Measurements from ENCODE around the gene ARHGAP29.
"Not testable (repeated sequence)": the region's sequence is repeated elsewhere in the genome, so short reads cannot be mapped to it uniquely, and the experiment has no call there.

The ARHGAP29 gene

GRCh38 chr1:94153133-94153532, 84.3 kb downstream of the ARHGAP29 start:
- CTCF ChIA-PET, result no interaction called here
- DNase-seq (ENCODE audit: low read depth, low spot score), result no peak
- no peak overlapping the region for H3K4me3 ChIP-seq (ENCODE audit: low read depth, low read length)
- POLR2A ChIA-PET, result no interaction called here
- TF ChIP-seq CTCF (IDR thresholded peaks at IDR 0.05; ENCODE audit: insufficient read depth, low read length, missing control alignments), result no peak

GRCh38 chr1:94149166-94149565, 88.2 kb downstream of the ARHGAP29 start:
- DNase-seq (ENCODE audit: low read depth, low spot score); H3K4me3 ChIP-seq (ENCODE audit: low read depth, low read length); POLR2A ChIA-PET: not testable (repeated sequence)
- CTCF ChIA-PET, result interaction anchor here (1.0 to 1.8 kb wide), 3 partner anchors 10 to 186 kb away, joined by 3 to 6 read pairs (median 4); no protein-coding TSS in a partner anchor

- no peak overlapping the region for H3K4me3 ChIP-seq (ENCODE audit: low read depth, low read length)
- ChIA-PET CTCF (no interaction called here), POLR2A (no interaction called here)
- no peak for DNase-seq (ENCODE audit: low read depth, low spot score)
- no peak for TF ChIP-seq CTCF (IDR thresholded peaks at IDR 0.05; ENCODE audit: insufficient read depth, low read length, missing control alignments)
Measured at GRCh38 chr1:94146273-94146672, 91.1 kb downstream of the ARHGAP29 start.

- CTCF ChIA-PET, result no interaction called here
- POLR2A ChIA-PET, result no interaction called here
- DNase-seq (ENCODE audit: low read depth, low spot score), result no peak
- no peak for TF ChIP-seq CTCF (IDR thresholded peaks at IDR 0.05; ENCODE audit: insufficient read depth, low read length, missing control alignments)
- no peak overlapping the region for H3K4me3 ChIP-seq (ENCODE audit: low read depth, low read length)
Measured at GRCh38 chr1:94144836-94145235, 92.5 kb downstream of the ARHGAP29 start.

GRCh38 chr1:94143809-94144176, 93.6 kb downstream of the ARHGAP29 start:
- no peak overlapping the region for H3K4me3 ChIP-seq (ENCODE audit: low read depth, low read length)
- ChIA-PET POLR2A (no interaction called here), CTCF (interaction anchor here (1.5 kb wide), 1 partner anchor 192 kb away, joined by 7 read pairs; no protein-coding TSS in a partner anchor)
- DNase-seq (ENCODE audit: low read depth, low spot score), result no peak
- TF ChIP-seq CTCF (IDR thresholded peaks at IDR 0.05; ENCODE audit: insufficient read depth, low read length, missing control alignments), result no peak

GRCh38 chr1:94143173-94143808, 94.1 kb downstream of the ARHGAP29 start:
- no peak overlapping the region for H3K4me3 ChIP-seq (ENCODE audit: low read depth, low read length)
- POLR2A ChIA-PET, result no interaction called here

More at GRCh38 chr1:94143173-94143808, 94.1 kb downstream of the ARHGAP29 start:
- TF ChIP-seq CTCF (IDR thresholded peaks at IDR 0.05; ENCODE audit: insufficient read depth, low read length, missing control alignments), result no peak
- DNase-seq (ENCODE audit: low read depth, low spot score), result no peak
- CTCF ChIA-PET, result interaction anchor here (1.0 to 1.5 kb wide), 3 partner anchors 75 to 193 kb away, joined by 3 to 7 read pairs (median 3); no protein-coding TSS in a partner anchor

Data from AG04449 (cell line).